Body of pancreas (tissue), 4 donors: ENCODE results near the gene ACP3. TPM values are rescaled to one million over a fixed set of nuclear protein-coding genes. Genes with fewer than 3 reads are reported as not detected.
"Not testable (repeated sequence)": the region's sequence is repeated elsewhere in the genome, so short reads cannot be mapped to it uniquely, and the experiment has no call there.

Source experiments
- ATAC-seq: fragments of 150-250 bp; one replicate; pipeline ENCODE4 v1.9.1; 2016
- DNase-seq, 4 donors: peaks; one replicate each; pipeline ENCODE4 v3.0.0-alpha.2; 2019
- H3K27ac ChIP-seq, 4 donors: fragments of 200-600 bp; sonication (generic); 1 replicate in 3 of 4; 2 replicates in 1 of 4; pipeline versions ENCODE4 v1.5.1 to v1.6.1; 2016 to 2019; ENCODE audit warnings: mild to moderate bottlenecking in 1 of 4, mixed read lengths in 1 of 4, moderate library complexity in 1 of 4
- H3K27me3 ChIP-seq, 2 donors: fragments of 200-600 bp; sonication (generic); one replicate each; pipeline ENCODE4 v1.6.0; 2016; ENCODE audit warnings: mild to moderate bottlenecking in 1 of 2
- H3K36me3 ChIP-seq, 2 donors: fragments of 200-600 bp; sonication (generic); replicated peaks in 1 of 2; 2 replicates each; pipeline ENCODE4 v1.5.1; 2016; ENCODE audit warnings: low read depth in 2 of 2; ENCODE audit not compliant: insufficient read depth in 1 of 2
- H3K4me1 ChIP-seq: fragments of 200-600 bp; sonication (generic); one replicate; pipeline ENCODE4 v1.6.0; 2016
- H3K4me3 ChIP-seq, 2 donors: fragments of 200-600 bp; sonication (generic); 1 replicate in 1 of 2; 2 replicates in 1 of 2; pipeline ENCODE4 v1.5.1; 2016 to 2019
- H3K9me3 ChIP-seq, 3 donors: fragments of 200-600 bp; sonication (generic); 1 replicate in 2 of 3; 2 replicates in 1 of 3; pipeline ENCODE4 v1.5.1; 2016
- POLR2A ChIP-seq, 3 donors: fragments of 450-650 bp; IDR thresholded peaks; one replicate each; pipeline ENCODE4 v1.6.1; 2016; ENCODE audit warnings: antibody characterized with exemption in 3 of 3, mild to moderate bottlenecking in 2 of 3
- WGBS, 2 donors: methylation state at CpG; one replicate each; pipeline ENCODE4 v1.1.5; 2017; 5-methylcytosine and 5-hydroxymethylcytosine counted together
- intact Hi-C: fragments of 100-400 bp; cut with DNase I; formaldehyde crosslinking; loops from one replicate; pipeline ENCODE4 v1.15.1; 2023
- total RNA-seq, 2 donors: library from RNA; depleted of rRNA; stranded (reverse); fragments of >200 nt; gene quantifications; one replicate each; pipeline ENCODE4 v1.1.0, GENCODE V29; 2016
- TF ChIP-seq, protein P1 (sequence below), 7 experiments: fragments of 450-650 bp in 4 of 7; fragments of 200-600 bp in 3 of 7; sonication (generic) in 3 of 7; IDR thresholded peaks; one replicate each; pipeline ENCODE4 v1.5.1; 2016 to 2019; ENCODE audit warnings: antibody characterized with exemption in 7 of 7

ACP3 gene
- total RNA-seq, 2 donors from 2014 or later, result 0.33 to 1.6 TPM

DNA sequence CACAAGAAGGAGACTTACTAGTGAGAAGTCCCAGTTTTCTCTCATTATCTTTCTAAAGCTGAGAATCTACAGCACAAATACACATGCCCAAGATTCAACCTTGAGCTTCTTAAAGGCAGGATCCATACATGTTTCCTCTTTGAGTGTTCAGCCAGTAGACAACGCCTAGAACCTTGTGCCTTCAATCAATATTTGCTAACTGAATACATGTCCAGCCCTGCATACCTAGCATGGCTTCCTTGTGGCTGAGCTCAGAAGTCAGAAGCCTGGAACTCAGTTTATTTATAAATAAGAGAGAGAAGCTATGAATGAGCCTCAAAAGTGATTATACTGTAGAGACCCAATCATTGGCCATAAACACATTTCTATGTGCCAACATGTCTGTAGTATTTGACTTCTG, 43.5 kb downstream of the ACP3 start:
- TF ChIP-seq, protein P1, sequence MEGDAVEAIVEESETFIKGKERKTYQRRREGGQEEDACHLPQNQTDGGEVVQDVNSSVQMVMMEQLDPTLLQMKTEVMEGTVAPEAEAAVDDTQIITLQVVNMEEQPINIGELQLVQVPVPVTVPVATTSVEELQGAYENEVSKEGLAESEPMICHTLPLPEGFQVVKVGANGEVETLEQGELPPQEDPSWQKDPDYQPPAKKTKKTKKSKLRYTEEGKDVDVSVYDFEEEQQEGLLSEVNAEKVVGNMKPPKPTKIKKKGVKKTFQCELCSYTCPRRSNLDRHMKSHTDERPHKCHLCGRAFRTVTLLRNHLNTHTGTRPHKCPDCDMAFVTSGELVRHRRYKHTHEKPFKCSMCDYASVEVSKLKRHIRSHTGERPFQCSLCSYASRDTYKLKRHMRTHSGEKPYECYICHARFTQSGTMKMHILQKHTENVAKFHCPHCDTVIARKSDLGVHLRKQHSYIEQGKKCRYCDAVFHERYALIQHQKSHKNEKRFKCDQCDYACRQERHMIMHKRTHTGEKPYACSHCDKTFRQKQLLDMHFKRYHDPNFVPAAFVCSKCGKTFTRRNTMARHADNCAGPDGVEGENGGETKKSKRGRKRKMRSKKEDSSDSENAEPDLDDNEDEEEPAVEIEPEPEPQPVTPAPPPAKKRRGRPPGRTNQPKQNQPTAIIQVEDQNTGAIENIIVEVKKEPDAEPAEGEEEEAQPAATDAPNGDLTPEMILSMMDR (IDR thresholded peaks at IDR 0.05), result no peak
- no peak for TF ChIP-seq POLR2A (IDR thresholded peaks at IDR 0.05)
- Histone ChIP-seq H3K36me3 (no peaks in the 10 kb centered on the region), H3K9me3 (no peaks in the 10 kb centered on the region), H3K4me3 (no peak overlapping the region), H3K27ac (no peak overlapping the region), H3K27me3 (no peaks in the 10 kb centered on the region), H3K4me1 (no peaks in the 10 kb centered on the region)
- ATAC-seq (no peak), DNase-seq (no peak)
- intact Hi-C loops, result no loop called here
- 50 to 67% methylated on average over 1 of the region's 1 CpG for WGBS, 2 donors

DNA sequence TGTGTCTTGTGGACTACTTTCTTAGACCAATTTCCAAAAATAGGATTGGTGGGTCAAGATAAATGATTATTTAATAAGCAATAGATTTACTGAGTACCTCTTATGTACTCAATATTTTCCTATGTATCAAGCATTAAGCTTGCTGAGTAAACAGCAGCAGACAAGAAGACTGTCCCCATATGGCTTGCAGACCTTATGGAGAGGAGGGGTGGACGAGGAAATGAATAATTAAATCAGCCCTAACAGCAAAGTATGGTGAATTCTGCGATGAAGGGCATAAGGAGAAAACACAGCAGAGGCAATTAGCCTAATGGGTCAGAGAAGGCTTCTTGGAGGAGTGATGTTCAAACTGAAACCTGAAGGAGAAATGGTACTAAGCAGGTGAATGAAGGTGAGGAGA, 45.1 kb downstream of the ACP3 start:
- Histone ChIP-seq H3K4me1 (no peaks in the 10 kb centered on the region), H3K36me3 (no peaks in the 10 kb centered on the region), H3K27me3 (no peaks in the 10 kb centered on the region), H3K27ac (no peak overlapping the region), H3K9me3 (no peaks in the 10 kb centered on the region), H3K4me3 (no peak overlapping the region)
- no peak for TF ChIP-seq POLR2A (IDR thresholded peaks at IDR 0.05)
- TF ChIP-seq, protein P1 (IDR thresholded peaks at IDR 0.05), result no peak
- ATAC-seq (no peak), DNase-seq (no peak)
- 77% methylated on average over 2 of the region's 2 CpGs for WGBS, 2 donors
- intact Hi-C loops, result no loop called here

DNA sequence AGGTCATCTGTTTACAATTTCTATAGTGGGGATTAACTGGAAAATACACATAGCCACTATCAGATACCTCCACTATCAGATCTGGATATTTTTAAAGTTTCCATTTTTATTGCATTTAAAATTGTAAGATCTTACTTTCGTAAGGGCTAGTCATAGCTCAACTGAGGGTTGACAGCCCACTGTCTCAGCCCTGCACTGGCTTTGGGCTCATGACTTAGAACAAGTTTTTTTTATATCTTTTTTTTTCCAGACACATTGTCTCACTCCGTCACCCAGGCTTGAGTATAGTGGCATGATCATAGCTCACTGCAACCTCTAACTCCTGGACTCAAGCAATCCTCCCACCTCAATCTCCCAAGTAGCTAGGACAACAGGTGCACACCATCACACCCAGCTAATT, 51.3 kb downstream of the ACP3 start:
- no peaks in the 10 kb centered on the region for H3K9me3 ChIP-seq
- no peaks in the 10 kb centered on the region for H3K27me3 ChIP-seq
- no peaks in the 10 kb centered on the region for H3K4me1 ChIP-seq
- intact Hi-C loops, result no loop called here
- H3K4me3 ChIP-seq, result no peak overlapping the region
- H3K27ac ChIP-seq, result no peak overlapping the region
- ATAC-seq, result no peak
- WGBS, 2 donors, result 76 to 90% methylated on average over 2 of the region's 2 CpGs
- TF ChIP-seq POLR2A (IDR thresholded peaks at IDR 0.05), result no peak
- TF ChIP-seq, protein P1 (IDR thresholded peaks at IDR 0.05), result no peak
- no peaks in the 10 kb centered on the region for H3K36me3 ChIP-seq
- DNase-seq, result no peak

- H3K9me3 ChIP-seq, result no peaks in the 10 kb centered on the region
- H3K4me1 ChIP-seq, result no peaks in the 10 kb centered on the region
- no peaks in the 10 kb centered on the region for H3K36me3 ChIP-seq
- H3K4me3 ChIP-seq, result no peak overlapping the region
- H3K27ac ChIP-seq, result no peak overlapping the region
- no peaks in the 10 kb centered on the region for H3K27me3 ChIP-seq
- no peak for TF ChIP-seq POLR2A (IDR thresholded peaks at IDR 0.05)
- TF ChIP-seq, protein P1 (IDR thresholded peaks at IDR 0.05), result no peak
- no peak for ATAC-seq
- intact Hi-C loops, result no loop called here
- no peak for DNase-seq
Measured at GRCh38 chr3:132368962-132369361, 51.8 kb downstream of the ACP3 start.

GRCh38 chr3:132376945-132377354, 59.7 kb downstream of the ACP3 start:
- H3K4me1 ChIP-seq, intact Hi-C loops, ATAC-seq, H3K27ac ChIP-seq, H3K9me3 ChIP-seq, H3K36me3 ChIP-seq, DNase-seq, H3K4me3 ChIP-seq, H3K27me3 ChIP-seq: not testable (repeated sequence)
- 83 to 88% methylated on average over 22 to 25 of the region's 25 CpGs for WGBS, 2 donors
